ENCODE results near the gene FAM222A. TPM values are rescaled to one million over a fixed set of nuclear protein-coding genes. Genes with fewer than 3 reads are reported as not detected.

Gene FAM222A
- total RNA-seq, 2 donors from 2014 or later = 0.68 to 2.9 TPM

- Histone ChIP-seq H3K4me1 (ENCODE audit: control insufficient read depth in 1 of 2, low read depth in 2 of 2) (peaks cover 10 to 24% of the 10 kb centered on the region in 2 donors), H3K27ac (no peak overlapping the region)
These were observed 9.8 kb downstream of the FAM222A start for GRCh38 chr12:109723311-109723881.

GRCh38 chr12:109724321-109724892, 10.8 kb downstream of the FAM222A start:
- H3K9me3 ChIP-seq = no peaks in the 10 kb centered on the region
- no peak for TF ChIP-seq CTCF (IDR thresholded peaks at IDR 0.05)
- ATAC-seq (ENCODE audit: insufficient number of reproducible peaks, low FRiP score, low read depth) (no peak), DNase-seq (ENCODE audit: low spot score) (no peak)
- H3K4me1 ChIP-seq (ENCODE audit: control insufficient read depth in 1 of 2, low read depth in 2 of 2) = peaks cover 10 to 21% of the 10 kb centered on the region in 2 donors
- no peak overlapping the region for H3K27ac ChIP-seq
- no peak overlapping the region for H3K4me3 ChIP-seq
- H3K36me3 ChIP-seq = no peaks in the 10 kb centered on the region
- no peaks in the 10 kb centered on the region for H3K27me3 ChIP-seq (replicated peaks; ENCODE audit: insufficient read depth)

More at GRCh38 chr12:109723311-109723881, 9.8 kb downstream of the FAM222A start:
- H3K4me3 ChIP-seq = no peak overlapping the region
- ATAC-seq (ENCODE audit: insufficient number of reproducible peaks, low FRiP score, low read depth) = no peak
- H3K9me3 ChIP-seq = no peaks in the 10 kb centered on the region
- DNase-seq (ENCODE audit: low spot score) = no peak
- H3K27me3 ChIP-seq (replicated peaks; ENCODE audit: insufficient read depth) = no peaks in the 10 kb centered on the region
- TF ChIP-seq CTCF (IDR thresholded peaks at IDR 0.05) = no peak
- H3K36me3 ChIP-seq = no peaks in the 10 kb centered on the region

DNA sequence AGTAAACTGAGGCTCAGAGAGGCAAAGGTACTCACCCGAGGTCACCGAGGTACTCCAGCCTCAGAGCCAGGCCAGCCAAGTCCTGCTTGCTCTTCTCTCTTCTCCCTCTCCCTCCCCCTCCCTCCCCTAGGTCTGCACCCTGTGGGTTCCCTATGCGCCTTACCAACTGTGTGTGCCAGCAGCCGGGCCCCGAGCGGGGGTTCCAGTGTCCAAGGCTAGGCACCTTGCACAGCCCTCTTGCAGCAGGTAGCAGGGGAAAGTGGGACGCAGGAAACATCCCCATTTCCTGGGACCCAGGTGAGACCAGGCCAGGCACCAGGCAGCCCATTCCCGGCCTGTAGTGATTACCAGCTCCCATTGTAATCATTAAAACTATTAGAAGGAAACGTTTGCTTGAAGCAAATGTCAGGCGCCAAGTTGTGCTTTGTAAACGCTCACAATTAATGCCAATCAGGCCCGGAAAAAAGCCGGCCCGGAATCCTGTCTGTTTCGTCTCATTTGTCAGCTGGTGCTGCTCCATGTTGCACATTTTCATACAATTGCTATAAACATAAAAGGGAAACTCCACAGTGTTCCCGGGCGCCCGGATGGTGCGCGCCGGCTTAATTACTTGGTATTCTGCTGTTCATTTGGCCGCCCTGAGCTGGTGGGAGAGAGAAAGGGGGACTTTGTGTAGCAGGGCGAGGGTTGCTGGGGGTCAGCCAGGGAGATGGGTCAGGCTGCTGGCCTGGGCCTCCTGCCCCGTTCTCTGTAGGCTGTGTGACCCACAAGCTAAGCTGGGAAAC, 11.9 kb downstream of the FAM222A start:
- Histone ChIP-seq H3K27me3 (replicated peaks; ENCODE audit: insufficient read depth) (no peaks in the 10 kb centered on the region), H3K27ac (no peak overlapping the region), H3K4me3 (no peak overlapping the region), H3K36me3 (no peaks in the 10 kb centered on the region), H3K4me1 (ENCODE audit: control insufficient read depth in 1 of 2, low read depth in 2 of 2) (peaks cover 10 to 17% of the 10 kb centered on the region in 2 donors), H3K9me3 (no peaks in the 10 kb centered on the region)
- ATAC-seq (ENCODE audit: insufficient number of reproducible peaks, low FRiP score, low read depth) = no peak
- DNase-seq (ENCODE audit: low spot score) = no peak
- no peak for TF ChIP-seq CTCF (IDR thresholded peaks at IDR 0.05)

DNA sequence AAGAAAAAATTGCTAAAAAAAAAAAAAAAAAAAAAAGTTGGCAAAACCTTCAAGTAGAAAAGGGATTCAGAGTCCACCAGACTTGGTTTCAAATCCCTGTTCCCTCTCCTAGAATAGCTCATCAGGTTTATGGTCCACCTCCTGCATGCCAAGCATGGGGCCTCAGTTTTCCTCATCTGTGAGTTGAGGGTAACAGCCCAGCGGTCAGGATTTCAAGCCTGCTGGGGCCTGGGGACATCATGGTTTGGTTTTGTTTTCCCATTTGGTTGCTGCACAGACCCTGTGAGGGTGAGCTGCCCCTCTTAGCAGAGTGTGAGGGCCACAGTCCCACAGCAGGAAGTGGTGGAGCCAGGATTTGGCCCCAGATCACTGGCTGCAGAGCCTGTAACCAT, 12.5 kb downstream of the FAM222A start:
- ATAC-seq (ENCODE audit: insufficient number of reproducible peaks, low FRiP score, low read depth) (no peak), DNase-seq (ENCODE audit: low spot score) (no peak)
- Histone ChIP-seq H3K4me3 (no peak overlapping the region), H3K36me3 (no peaks in the 10 kb centered on the region), H3K27me3 (replicated peaks; ENCODE audit: insufficient read depth) (no peaks in the 10 kb centered on the region), H3K4me1 (ENCODE audit: control insufficient read depth in 1 of 2, low read depth in 2 of 2) (peaks cover 10 to 17% of the 10 kb centered on the region in 2 donors), H3K27ac (no peak overlapping the region), H3K9me3 (no peaks in the 10 kb centered on the region)
- no peak for TF ChIP-seq CTCF (IDR thresholded peaks at IDR 0.05)

GRCh38 chr12:109726511-109727038, 12.9 kb downstream of the FAM222A start:
- no peaks in the 10 kb centered on the region for H3K9me3 ChIP-seq
- H3K4me1 ChIP-seq (ENCODE audit: control insufficient read depth in 1 of 2, low read depth in 2 of 2) = peaks cover 10 to 17% of the 10 kb centered on the region in 2 donors
- H3K27me3 ChIP-seq (replicated peaks; ENCODE audit: insufficient read depth) = no peaks in the 10 kb centered on the region
- H3K4me3 ChIP-seq = no peak overlapping the region
- ATAC-seq (ENCODE audit: insufficient number of reproducible peaks, low FRiP score, low read depth) (no peak), DNase-seq (ENCODE audit: low spot score) (no peak)
- no peak for TF ChIP-seq CTCF (IDR thresholded peaks at IDR 0.05)
- no peak overlapping the region for H3K27ac ChIP-seq
- no peaks in the 10 kb centered on the region for H3K36me3 ChIP-seq

Data from thoracic aorta (tissue), 2 donors.